Naive thymus-derived CD4-positive, alpha-beta T cell (primary cell): ENCODE data around the gene MFAP4. TPM values are rescaled to one million over a fixed set of nuclear protein-coding genes. Genes with fewer than 3 reads are reported as not detected.
A peak's percentile ranks its signal among the peaks of the same experiment; 100 is the strongest.

Source experiments
- ATAC-seq: fragments of 150-1000 bp; cut with Tn5 transposase; 2 replicates; pipeline ENCODE4 v1.10.0; 2021; ENCODE audit warnings: mild to moderate bottlenecking, moderate library complexity
- CTCF ChIA-PET: fragments of 350-600 bp; sonication (Branson Sonifier 250); formaldehyde crosslinking; loops from one replicate; lab custom pipeline; 2021; ENCODE audit warnings: antibody characterized with exemption; lab: Charles Lee
- POLR2A ChIA-PET: fragments of 350-600 bp; sonication (Branson Sonifier 250); formaldehyde crosslinking; loops from one replicate; lab custom pipeline; 2021; ENCODE audit warnings: antibody characterized with exemption, inconsistent platforms; lab: Charles Lee
- DNase-seq, 9 donors: peaks; one replicate each; pipeline versions ENCODE4 v3.0.0 to v3.0.0-alpha.2; 2020 to 2022; ENCODE audit warnings: mixed read lengths in 1 of 9
- H3K27ac ChIP-seq: one replicate; pipeline ENCODE4 v1.7.0; 2013; ENCODE audit warnings: mild to moderate bottlenecking, low read depth, low read length, moderate library complexity
- H3K27me3 ChIP-seq, 2 donors: one replicate each; pipeline ENCODE4 v1.7.0; 2013; ENCODE audit warnings: low read length in 2 of 2, mild to moderate bottlenecking in 2 of 2, moderate library complexity in 2 of 2; ENCODE audit not compliant: control insufficient read depth in 2 of 2, insufficient read depth in 2 of 2
- H3K36me3 ChIP-seq, 3 experiments: 1 replicate in 2 of 3; 2 replicates in 1 of 3; pipeline ENCODE4 v1.7.0; 2013; ENCODE audit warnings: low read length in 3 of 3, mild to moderate bottlenecking in 3 of 3, moderate library complexity in 1 of 3; ENCODE audit not compliant: insufficient read depth in 3 of 3, control insufficient read depth in 2 of 3
- H3K4me1 ChIP-seq, 2 donors: one replicate each; pipeline ENCODE4 v1.7.0; 2013; ENCODE audit warnings: low read length in 2 of 2, mild to moderate bottlenecking in 2 of 2, moderate library complexity in 1 of 2; ENCODE audit not compliant: control insufficient read depth in 2 of 2, insufficient read depth in 2 of 2
- H3K4me3 ChIP-seq: 2 replicates; pipeline ENCODE4 v1.7.0; 2013; ENCODE audit warnings: mild to moderate bottlenecking, low read length
- H3K9me3 ChIP-seq, 3 experiments: 1 replicate in 2 of 3; 2 replicates in 1 of 3; pipeline ENCODE4 v1.7.0; 2013; ENCODE audit warnings: low read length in 3 of 3; ENCODE audit not compliant: control insufficient read depth in 2 of 3
- H3K27ac Mint-ChIP-seq, 9 donors: one replicate each; pipeline ENCODE4 v1.8.0; 2020 to 2022; ENCODE audit warnings: mixed read lengths in 9 of 9, mild to moderate bottlenecking in 8 of 9, moderate library complexity in 5 of 9, inconsistent platforms in 2 of 9
- H3K27me3 Mint-ChIP-seq, 5 donors: one replicate each; pipeline ENCODE4 v1.8.0; 2021 to 2022; ENCODE audit warnings: mixed read lengths in 5 of 5, mild to moderate bottlenecking in 1 of 5
- H3K36me3 Mint-ChIP-seq, 5 donors: one replicate each; pipeline ENCODE4 v1.8.0; 2020 to 2022; ENCODE audit warnings: mixed read lengths in 5 of 5, mild to moderate bottlenecking in 3 of 5, inconsistent platforms in 1 of 5
- H3K4me1 Mint-ChIP-seq, 7 donors: one replicate each; pipeline ENCODE4 v1.8.0; 2020 to 2022; ENCODE audit warnings: mixed read lengths in 7 of 7, mild to moderate bottlenecking in 3 of 7, inconsistent platforms in 1 of 7
- H3K4me3 Mint-ChIP-seq, 10 donors: one replicate each; pipeline ENCODE4 v1.8.0; 2020 to 2022; ENCODE audit warnings: mild to moderate bottlenecking in 10 of 10, mixed read lengths in 10 of 10, moderate library complexity in 6 of 10, inconsistent platforms in 2 of 10
- H3K9me3 Mint-ChIP-seq, 11 donors: one replicate each; pipeline ENCODE4 v1.8.0; 2020 to 2022; ENCODE audit warnings: mixed read lengths in 11 of 11, mild to moderate bottlenecking in 4 of 11, inconsistent platforms in 1 of 11, moderate library complexity in 1 of 11
- intact Hi-C, 2 donors: fragments of 100-400 bp; cut with micrococcal nuclease; formaldehyde crosslinking; loops; one replicate each; pipeline ENCODE4 v1.15.1; 2023
- polyA plus RNA-seq, 2 donors: library from polyadenylated mRNA; unstranded; fragments of 300-500 nt; fragmentation: Illumina TruSeq; gene quantifications; one replicate each; pipeline ENCODE4 v1.2.3, GENCODE V29; 2021
- total RNA-seq, 6 experiments: library from RNA in 5 of 6; stranded (reverse) in 5 of 6; gene quantifications; 1 replicate in 5 of 6; 2 replicates in 1 of 6; pipeline ENCODE4 v1.2.3 and lab custom pipeline; 2021 to 2026

MFAP4 gene
- total and polyA plus RNA-seq, 7 experiments from 2014 or later: not detected

DNA sequence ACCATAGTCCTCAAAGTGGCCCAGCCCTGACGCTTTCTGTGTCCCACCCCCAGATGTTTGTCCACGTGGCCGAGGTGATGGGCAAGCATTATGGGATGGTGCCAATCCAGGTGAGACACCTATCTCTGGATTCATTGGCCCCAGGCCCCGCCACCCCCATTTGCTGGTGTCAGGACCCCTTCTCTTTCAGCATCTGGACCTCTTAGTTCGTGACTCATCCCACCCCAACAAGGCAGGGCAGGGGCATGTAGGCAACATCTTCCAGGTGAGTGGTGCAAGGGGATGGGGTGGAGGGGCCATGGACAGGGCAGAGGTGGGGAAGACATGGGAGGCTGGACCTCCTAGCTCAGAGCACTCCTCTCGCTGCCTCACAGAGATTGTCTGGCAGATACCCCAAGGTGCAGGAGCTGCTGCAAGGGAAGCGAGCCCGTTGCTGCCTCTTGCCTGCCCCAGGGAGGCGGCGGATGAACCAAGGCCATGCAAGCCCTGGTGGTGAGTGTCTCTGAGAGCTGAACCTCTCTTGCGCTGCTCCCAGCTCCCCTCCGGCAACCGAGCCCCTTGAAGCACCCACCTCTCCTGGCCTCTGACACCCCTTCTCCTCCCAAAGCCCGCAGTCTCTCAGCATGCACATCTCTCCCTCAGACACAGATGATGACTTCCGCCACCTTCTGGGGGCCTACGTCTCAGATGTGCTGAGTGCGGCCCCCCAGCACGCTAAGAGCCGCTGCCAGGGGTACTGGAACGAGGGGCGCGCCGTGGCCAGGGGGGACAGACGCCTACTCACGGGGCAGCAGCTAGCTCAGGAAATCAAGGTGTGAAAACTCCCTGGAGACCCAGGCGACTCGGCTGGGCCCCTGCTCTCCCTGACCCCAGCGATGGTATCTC, 27.6 kb upstream of the MFAP4 start:
- no peaks in the 10 kb centered on the region for H3K9me3 ChIP-seq
- H3K4me1 ChIP-seq: no peaks in the 10 kb centered on the region
- Mint-ChIP-seq H3K4me3 (peak overlapping the region in 1 of 10 donors; percentile 26), H3K4me1 (peaks cover 0 to 18% (median 14%) of the 10 kb centered on the region in 7 donors), H3K27ac (no peak overlapping the region), H3K36me3 (no peaks in the 10 kb centered on the region), H3K27me3 (peaks cover 0 to 9% (median 0%) of the 10 kb centered on the region in 5 donors), H3K9me3 (no peaks in the 10 kb centered on the region)
- ChIA-PET POLR2A (no interaction called here), CTCF (no interaction called here)
- no peaks in the 10 kb centered on the region for H3K27me3 ChIP-seq
- no peak for DNase-seq
- H3K36me3 ChIP-seq: no peaks in the 10 kb centered on the region
- ATAC-seq: no peak
- no peak overlapping the region for H3K4me3 ChIP-seq
- intact Hi-C loops: no loop called here
- no peak overlapping the region for H3K27ac ChIP-seq

DNA sequence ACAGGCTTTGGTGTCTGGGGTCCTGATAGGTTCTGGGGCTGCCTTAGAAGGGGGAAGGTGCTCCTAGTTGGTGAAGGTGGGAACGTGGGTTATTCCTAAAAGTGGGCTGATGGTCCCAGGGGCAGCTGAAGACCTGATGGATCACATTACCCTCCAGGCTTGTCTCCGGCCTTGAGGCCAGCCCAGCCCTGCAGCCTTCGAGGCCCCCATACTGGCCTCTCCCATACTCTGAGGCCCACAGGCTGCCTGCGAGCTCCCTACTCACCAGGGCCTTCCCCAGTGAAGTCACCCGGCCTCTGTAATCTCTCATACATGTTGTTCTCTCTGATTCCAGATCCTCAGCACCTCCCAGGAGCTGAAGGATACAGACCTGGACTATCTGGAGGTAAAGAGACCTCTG, 26.8 kb upstream of the MFAP4 start:
- DNase-seq: no peak
- H3K27me3 Mint-ChIP-seq: peaks cover 0 to 9% (median 0%) of the 10 kb centered on the region in 5 donors
- H3K36me3 Mint-ChIP-seq: no peaks in the 10 kb centered on the region
- H3K27me3 ChIP-seq: no peaks in the 10 kb centered on the region
- intact Hi-C loops: no loop called here
- CTCF ChIA-PET: no interaction called here
- no peak overlapping the region for H3K4me3 Mint-ChIP-seq
- POLR2A ChIA-PET: no interaction called here
- H3K27ac Mint-ChIP-seq: no peak overlapping the region
- no peaks in the 10 kb centered on the region for H3K4me1 ChIP-seq
- no peaks in the 10 kb centered on the region for H3K9me3 ChIP-seq
- no peak overlapping the region for H3K27ac ChIP-seq
- no peak for ATAC-seq
- H3K4me1 Mint-ChIP-seq: peaks cover 0 to 16% (median 14%) of the 10 kb centered on the region in 7 donors
- no peak overlapping the region for H3K4me3 ChIP-seq
- H3K9me3 Mint-ChIP-seq: no peaks in the 10 kb centered on the region
- no peaks in the 10 kb centered on the region for H3K36me3 ChIP-seq

- Mint-ChIP-seq H3K36me3 (no peaks in the 10 kb centered on the region), H3K9me3 (no peaks in the 10 kb centered on the region), H3K4me3 (no peak overlapping the region), H3K27ac (no peak overlapping the region), H3K4me1 (peaks cover 0 to 11% (median 7%) of the 10 kb centered on the region in 7 donors), H3K27me3 (peaks cover 0 to 9% (median 0%) of the 10 kb centered on the region in 5 donors)
- H3K36me3 ChIP-seq: no peaks in the 10 kb centered on the region
- CTCF ChIA-PET: no interaction called here
- H3K4me3 ChIP-seq: no peak overlapping the region
- POLR2A ChIA-PET: no interaction called here
- no peaks in the 10 kb centered on the region for H3K9me3 ChIP-seq
- ATAC-seq (no peak), DNase-seq (no peak)
- intact Hi-C loops: no loop called here
- no peaks in the 10 kb centered on the region for H3K27me3 ChIP-seq
- no peak overlapping the region for H3K27ac ChIP-seq
- H3K4me1 ChIP-seq: no peaks in the 10 kb centered on the region
These were observed 26.0 kb upstream of the MFAP4 start for GRCh38 chr17:19412984-19413383.

DNA sequence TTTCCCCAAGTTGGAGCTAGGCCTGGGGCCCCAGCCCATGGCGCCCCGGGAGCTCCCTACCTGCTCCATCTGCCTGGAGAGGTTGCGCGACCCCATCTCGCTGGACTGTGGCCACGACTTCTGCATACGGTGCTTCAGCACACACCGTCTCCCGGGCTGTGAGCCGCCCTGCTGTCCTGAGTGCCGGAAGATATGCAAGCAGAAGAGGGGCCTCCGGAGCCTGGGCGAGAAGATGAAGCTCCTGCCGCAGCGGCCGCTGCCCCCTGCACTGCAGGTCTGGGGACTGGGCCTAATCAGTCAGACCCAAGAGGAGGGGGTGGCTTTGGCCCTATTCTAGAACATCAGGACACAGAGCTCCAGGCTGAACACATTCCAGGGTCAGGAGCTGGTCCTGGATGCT, 25.5 kb upstream of the MFAP4 start:
- H3K27me3 ChIP-seq: no peaks in the 10 kb centered on the region
- ChIA-PET POLR2A (no interaction called here), CTCF (no interaction called here)
- peaks cover 0 to 6% (median 2%) of the 10 kb centered on the region in 7 donors for H3K4me1 Mint-ChIP-seq
- peaks cover 0 to 9% (median 0%) of the 10 kb centered on the region in 5 donors for H3K27me3 Mint-ChIP-seq
- ATAC-seq (no peak), DNase-seq (no peak)
- no peak overlapping the region for H3K4me3 ChIP-seq
- no peak overlapping the region for H3K27ac Mint-ChIP-seq
- H3K4me3 Mint-ChIP-seq: no peak overlapping the region
- no peak overlapping the region for H3K27ac ChIP-seq
- H3K36me3 Mint-ChIP-seq: no peaks in the 10 kb centered on the region
- H3K36me3 ChIP-seq: no peaks in the 10 kb centered on the region
- no peaks in the 10 kb centered on the region for H3K4me1 ChIP-seq
- intact Hi-C loops: no loop called here
- H3K9me3 Mint-ChIP-seq: no peaks in the 10 kb centered on the region
- no peaks in the 10 kb centered on the region for H3K9me3 ChIP-seq

GRCh38 chr17:19411631-19412030, 24.6 kb upstream of the MFAP4 start:
- intact Hi-C loops: no loop called here
- Mint-ChIP-seq H3K27me3 (peaks cover 0 to 9% (median 0%) of the 10 kb centered on the region in 5 donors), H3K9me3 (no peaks in the 10 kb centered on the region), H3K4me3 (no peak overlapping the region), H3K27ac (no peak overlapping the region), H3K36me3 (no peaks in the 10 kb centered on the region), H3K4me1 (no peaks in the 10 kb centered on the region)
- Histone ChIP-seq H3K9me3 (no peaks in the 10 kb centered on the region), H3K4me1 (no peaks in the 10 kb centered on the region), H3K27ac (no peak overlapping the region), H3K4me3 (no peak overlapping the region), H3K36me3 (no peaks in the 10 kb centered on the region), H3K27me3 (no peaks in the 10 kb centered on the region)
- ATAC-seq (no peak), DNase-seq (no peak)
- POLR2A ChIA-PET: no interaction called here
- CTCF ChIA-PET: no interaction called here

- Histone ChIP-seq H3K36me3 (no peaks in the 10 kb centered on the region), H3K4me1 (no peaks in the 10 kb centered on the region), H3K27ac (no peak within 1 kb of the TSS), H3K9me3 (no peaks in the 10 kb centered on the region), H3K4me3 (no peak within 1 kb of the TSS), H3K27me3 (no peaks in the 10 kb centered on the region)
- DNase-seq (no peak), ATAC-seq (no peak)
- ChIA-PET POLR2A (no interaction called here), CTCF (no interaction called here)
- Mint-ChIP-seq H3K4me3 (no peak within 1 kb of the TSS), H3K4me1 (no peaks in the 10 kb centered on the region), H3K36me3 (no peaks in the 10 kb centered on the region), H3K9me3 (no peaks in the 10 kb centered on the region), H3K27me3 (peaks cover 0 to 9% (median 0%) of the 10 kb centered on the region in 5 donors), H3K27ac (peak within 1 kb of the TSS in 1 of 9 donors; percentile 52)
- intact Hi-C loops: no loop called here
These were observed 24.1 kb upstream of the MFAP4 start, which contains the start of gene RNF112 for GRCh38 chr17:19410875-19411620. Gene RNF112, plus strand, starts transcription at chr17:19411232. Its CDS starts 177 bp downstream, at chr17:19411409.
